Nephron progenitor cell (in vitro differentiated cells): ENCODE measurements around the gene ZNF639.

Experiments
- DNase-seq: peaks from one replicate; pipeline ENCODE4 v3.0.0; 2021
- H3K27ac Mint-ChIP-seq: 2 replicates; pipeline ENCODE4 v1.8.0; 2021; ENCODE audit warnings: mild to moderate bottlenecking, moderate library complexity, mixed read lengths
- H3K27me3 Mint-ChIP-seq: 2 replicates; pipeline ENCODE4 v1.8.0; 2021; ENCODE audit warnings: mild to moderate bottlenecking, low read depth, mixed read lengths; ENCODE audit not compliant: poor library complexity
- H3K36me3 Mint-ChIP-seq: 2 replicates; pipeline ENCODE4 v1.8.0; 2021; ENCODE audit warnings: low read depth, mixed read lengths
- H3K4me1 Mint-ChIP-seq: 2 replicates; pipeline ENCODE4 v1.8.0; 2021; ENCODE audit warnings: mixed read lengths
- H3K4me3 Mint-ChIP-seq: 2 replicates; pipeline ENCODE4 v1.8.0; 2021; ENCODE audit warnings: mild to moderate bottlenecking, moderate library complexity, mixed read lengths
- H3K9me3 Mint-ChIP-seq: 2 replicates; pipeline ENCODE4 v1.8.0; 2021; ENCODE audit warnings: mild to moderate bottlenecking, moderate library complexity, mixed read lengths
- CTCF ChIP-seq: fragments of 200-600 bp; sonication (generic); IDR thresholded peaks from 2 replicates; pipeline ENCODE4 v1.5.0; 2021; ENCODE audit warnings: antibody characterized with exemption

The ZNF639 gene

GRCh38 chr3:179347345-179348194 is 24.7 kb downstream of the ZNF639 start, which contains the start of gene MFN1:
TSS of gene MFN1 (plus strand) at chr3:179347709. CDS start at chr3:179348852, 1,143 bp downstream.
- TF ChIP-seq CTCF = no peak
- Mint-ChIP-seq H3K27ac (peak within 1 kb of the TSS; percentile 98), H3K4me3 (peak within 1 kb of the TSS; percentile 98), H3K4me1 (peaks cover 16% of the 10 kb centered on the region), H3K27me3 (no peaks in the 10 kb centered on the region), H3K36me3 (peaks cover 33% of the 10 kb centered on the region), H3K9me3 (no peaks in the 10 kb centered on the region)
- DNase-seq = peak; percentile 78

GRCh38 chr3:179348325-179349013 is 25.6 kb downstream of the ZNF639 start:
- Mint-ChIP-seq H3K27me3 (no peaks in the 10 kb centered on the region), H3K27ac (no peak overlapping the region), H3K4me3 (peak overlapping the region; percentile 98), H3K4me1 (peaks cover 16% of the 10 kb centered on the region), H3K9me3 (no peaks in the 10 kb centered on the region), H3K36me3 (peaks cover 38% of the 10 kb centered on the region)
- DNase-seq = no peak
- TF ChIP-seq CTCF = no peak

GRCh38 chr3:179355996-179356395 is 33.2 kb downstream of the ZNF639 start:
- Mint-ChIP-seq H3K9me3 (no peaks in the 10 kb centered on the region), H3K27ac (no peak overlapping the region), H3K27me3 (peaks cover 4% of the 10 kb centered on the region), H3K4me3 (no peak overlapping the region), H3K4me1 (no peaks in the 10 kb centered on the region), H3K36me3 (peaks cover 77% of the 10 kb centered on the region)
- TF ChIP-seq CTCF = no peak
- no peak for DNase-seq

GRCh38 chr3:179363332-179363731 is 40.5 kb downstream of the ZNF639 start:
- no peaks in the 10 kb centered on the region for H3K9me3 Mint-ChIP-seq
- no peak for TF ChIP-seq CTCF
- H3K4me3 Mint-ChIP-seq = no peak overlapping the region

GRCh38 chr3:179369621-179370020 is 46.8 kb downstream of the ZNF639 start:
- Mint-ChIP-seq H3K4me1 (no peaks in the 10 kb centered on the region), H3K27me3 (no peaks in the 10 kb centered on the region), H3K27ac (no peak overlapping the region), H3K4me3 (no peak overlapping the region), H3K36me3 (peaks cover 34% of the 10 kb centered on the region), H3K9me3 (no peaks in the 10 kb centered on the region)
- no peak for DNase-seq
- TF ChIP-seq CTCF = no peak

More at GRCh38 chr3:179363332-179363731, 40.5 kb downstream of the ZNF639 start:
- Mint-ChIP-seq H3K27me3 (no peaks in the 10 kb centered on the region), H3K36me3 (peaks cover 47% of the 10 kb centered on the region), H3K4me1 (no peaks in the 10 kb centered on the region), H3K27ac (no peak overlapping the region)
- no peak for DNase-seq
